ENCODE measurements around the gene CTSW. TPM values are rescaled to one million over a fixed set of nuclear protein-coding genes. Genes with fewer than 3 reads are reported as not detected.

Gene CTSW
- total RNA-seq, 1 donor, result 0.43 TPM

DNA sequence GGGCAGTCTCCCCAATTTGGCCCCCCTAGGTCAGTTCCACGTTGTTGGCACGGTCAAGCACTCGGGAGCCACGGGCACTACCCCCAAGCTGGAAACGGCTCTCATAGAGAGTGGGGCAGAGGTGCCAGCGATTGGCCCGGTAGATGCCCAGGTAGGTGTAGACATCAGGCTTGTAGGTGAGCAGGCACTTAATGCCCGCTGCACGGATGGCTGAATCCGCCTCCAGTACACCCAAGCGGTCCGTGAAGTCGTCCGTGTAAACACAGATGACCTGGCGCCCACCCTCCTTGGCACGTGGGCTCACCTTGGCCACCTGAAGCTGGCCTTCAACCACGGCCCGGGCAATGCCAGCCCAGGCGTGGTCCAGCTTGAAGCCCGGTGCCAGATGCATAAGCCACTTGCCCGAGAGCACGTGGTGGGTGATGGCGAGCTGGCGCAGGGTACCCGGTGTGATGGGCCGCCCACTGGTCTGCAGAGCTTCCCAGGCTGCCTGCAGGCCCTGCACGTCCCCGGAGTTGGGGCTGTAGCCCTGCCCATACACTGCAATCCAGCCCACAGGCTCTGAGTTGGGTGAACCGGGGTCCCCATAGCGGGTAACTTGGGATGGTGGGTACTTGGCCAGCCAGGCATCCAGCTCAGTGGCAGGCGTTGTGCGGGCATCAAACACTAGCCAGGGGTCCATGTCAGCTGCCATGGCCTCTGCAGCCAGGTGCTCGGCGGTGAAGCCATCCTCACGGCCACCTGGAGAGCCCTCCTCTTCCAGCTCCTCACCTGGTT is 38.0 kb downstream of the CTSW start:
- peak overlapping the region; percentile 94 for H3K4me3 ChIP-seq (ENCODE audit: low read depth, low read length)
- no peak for TF ChIP-seq CTCF (IDR thresholded peaks at IDR 0.05; ENCODE audit: insufficient read depth, low read depth, low read length)
- DNase-seq (ENCODE audit: low read depth), result no peak

DNA sequence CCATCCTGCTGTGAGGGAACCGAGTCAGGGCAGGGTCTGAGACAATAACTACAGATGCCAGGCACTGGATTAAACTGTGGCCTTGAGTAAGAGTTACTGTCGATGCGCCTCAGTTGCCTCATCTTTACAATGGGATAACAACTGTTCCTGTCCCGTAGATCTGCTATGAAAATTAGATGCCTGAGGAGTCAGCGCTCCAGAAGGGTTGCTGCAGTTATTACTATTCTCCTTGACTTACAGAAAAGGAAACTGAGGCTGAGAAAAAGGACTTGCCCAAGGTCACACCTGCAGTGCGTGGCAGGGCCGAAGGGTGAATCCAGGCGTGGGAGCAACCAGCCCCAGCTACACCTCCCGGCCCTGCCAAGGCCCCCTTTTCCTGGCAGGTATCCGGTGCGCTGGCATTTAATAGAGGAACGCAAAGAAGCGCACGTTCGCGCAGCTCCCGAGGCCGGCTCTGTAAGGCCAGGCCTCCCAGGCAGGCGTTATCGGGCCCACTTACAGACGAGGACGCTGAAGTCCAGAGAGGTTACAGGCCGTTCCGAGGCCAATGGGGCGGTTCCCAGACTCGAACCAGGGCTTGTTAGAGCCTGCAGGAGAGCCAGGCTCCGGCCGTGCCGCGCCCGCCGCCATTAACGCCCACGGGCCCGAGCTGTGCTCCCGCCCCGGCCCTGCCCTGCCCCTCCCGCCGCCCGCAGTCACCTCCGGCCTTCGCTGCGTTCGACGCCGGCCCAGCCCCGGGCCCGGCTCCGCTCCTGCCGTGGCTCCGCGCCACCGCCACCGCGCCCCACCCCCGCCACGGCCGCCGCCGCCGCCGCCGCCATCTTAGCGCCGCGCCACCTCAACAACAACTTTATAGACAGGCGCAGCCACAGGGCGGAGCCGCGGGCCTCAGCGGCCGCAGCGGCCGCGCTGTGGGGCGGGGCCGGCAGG is 38.8 kb downstream of the CTSW start, which contains the start of gene C11orf68:
Gene C11orf68 (minus strand): TSS at position 852 of the 930 bp plus-strand sequence. CDS start 31 bp downstream, at position 821.
- TF ChIP-seq CTCF (IDR thresholded peaks at IDR 0.05; ENCODE audit: insufficient read depth, low read depth, low read length), result no peak
- DNase-seq (ENCODE audit: low read depth), result no peak

DNA sequence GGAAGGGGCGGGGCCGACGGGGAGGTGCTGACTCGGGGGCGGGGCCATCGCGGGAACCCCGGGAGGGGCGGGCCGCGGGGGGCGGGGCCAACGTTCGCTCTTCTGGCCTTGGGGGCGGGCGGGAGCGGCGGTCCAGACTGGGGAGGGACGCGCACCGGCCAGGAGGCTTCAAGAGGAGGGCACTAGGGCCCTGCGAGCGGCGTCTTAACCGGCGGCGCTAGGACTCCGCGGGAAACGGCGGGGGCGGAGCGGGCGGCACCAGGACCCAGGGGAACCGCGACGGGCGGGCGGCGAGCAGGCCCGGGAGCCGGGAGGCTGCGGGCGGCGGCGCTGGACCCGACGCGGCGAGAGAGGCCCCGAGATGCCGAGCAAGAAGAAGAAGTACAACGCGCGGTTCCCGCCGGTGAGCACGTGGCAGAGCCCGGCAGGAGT is 39.5 kb downstream of the CTSW start, which contains the start of gene DRAP1:
Gene DRAP1 (plus strand): TSS at position 286 of the 432 bp plus-strand sequence. CDS start 76 bp downstream, at position 362.
- no peak for TF ChIP-seq CTCF (IDR thresholded peaks at IDR 0.05; ENCODE audit: insufficient read depth, low read depth, low read length)
- peak; percentile 99 for DNase-seq (ENCODE audit: low read depth)
- H3K4me3 ChIP-seq (ENCODE audit: low read depth, low read length), result peak within 1 kb of the TSS; percentile 94

More for the DNA sequence above, 38.8 kb downstream of the CTSW start, which contains the start of gene C11orf68:
- H3K4me3 ChIP-seq (ENCODE audit: low read depth, low read length), result peak within 1 kb of the TSS; percentile 94

GRCh38 chr11:65919573-65920371 is 40.1 kb downstream of the CTSW start:
- DNase-seq (ENCODE audit: low read depth), result no peak
- H3K4me3 ChIP-seq (ENCODE audit: low read depth, low read length), result peak overlapping the region; percentile 80
- TF ChIP-seq CTCF (IDR thresholded peaks at IDR 0.05; ENCODE audit: insufficient read depth, low read depth, low read length), result no peak

DNA sequence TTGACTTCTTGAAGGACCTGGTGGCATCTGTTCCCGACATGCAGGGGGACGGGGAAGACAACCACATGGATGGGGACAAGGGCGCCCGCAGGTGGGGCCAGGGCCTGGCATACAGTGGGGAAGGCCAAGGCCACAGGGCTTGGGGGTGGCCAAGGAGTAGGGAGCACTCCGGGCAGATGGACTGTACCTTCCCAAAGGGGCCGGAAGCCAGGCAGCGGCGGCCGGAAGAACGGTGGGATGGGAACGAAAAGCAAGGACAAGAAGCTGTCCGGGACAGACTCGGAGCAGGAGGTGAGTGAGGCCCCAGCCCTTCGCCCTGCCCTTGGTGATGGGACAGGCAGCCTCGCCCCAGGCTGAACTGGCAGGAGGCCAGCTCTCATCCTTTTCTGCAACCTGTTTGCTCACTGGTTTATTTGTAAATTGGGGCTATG is 40.8 kb downstream of the CTSW start:
- no peak for DNase-seq (ENCODE audit: low read depth)
- H3K4me3 ChIP-seq (ENCODE audit: low read depth, low read length), result peak overlapping the region; percentile 80
- no peak for TF ChIP-seq CTCF (IDR thresholded peaks at IDR 0.05; ENCODE audit: insufficient read depth, low read depth, low read length)

GRCh38 chr11:65921033-65921555 is 41.5 kb downstream of the CTSW start:
- TF ChIP-seq CTCF (IDR thresholded peaks at IDR 0.05; ENCODE audit: insufficient read depth, low read depth, low read length), result no peak
- peak overlapping the region; percentile 80 for H3K4me3 ChIP-seq (ENCODE audit: low read depth, low read length)
- no peak for DNase-seq (ENCODE audit: low read depth)

Measured in fibroblast of villous mesenchyme (primary cell).